Loucy (cell line): ENCODE measurements around the gene LHFPL6.

Source experiments
- H2AFZ ChIP-seq: fragments of 200-600 bp; sonication (generic); 2 replicates; pipeline ENCODE4 v1.6.0; 2016; ENCODE audit warnings: antibody characterized with exemption, mild to moderate bottlenecking, low read length, moderate library complexity
- H3F3A ChIP-seq: fragments of 200-600 bp; 2 replicates; pipeline ENCODE4 v1.6.0; 2016; ENCODE audit warnings: antibody characterized with exemption, low read depth, mild to moderate bottlenecking
- H3K27me3 ChIP-seq: fragments of 200-600 bp; sonication (generic); 2 replicates; pipeline ENCODE4 v1.6.1; 2014; ENCODE audit warnings: low read length, mild to moderate bottlenecking; ENCODE audit not compliant: insufficient read depth, poor library complexity, severe bottlenecking
- H3K36me3 ChIP-seq: fragments of 200-600 bp; sonication (generic); 2 replicates; pipeline ENCODE4 v1.6.1; 2016; ENCODE audit warnings: low read length; ENCODE audit not compliant: insufficient read depth
- H3K4me1 ChIP-seq: fragments of 200-600 bp; sonication (generic); 2 replicates; pipeline ENCODE4 v1.5.1; 2014; ENCODE audit warnings: low read length, mild to moderate bottlenecking; ENCODE audit not compliant: insufficient read depth, poor library complexity, severe bottlenecking
- H3K4me2 ChIP-seq: fragments of 200-600 bp; sonication (generic); 2 replicates; pipeline ENCODE4 v1.6.0; 2014; ENCODE audit warnings: antibody characterized with exemption, low read length, low read depth, mild to moderate bottlenecking; ENCODE audit not compliant: poor library complexity, severe bottlenecking
- H3K4me3 ChIP-seq: fragments of 200-600 bp; sonication (generic); 2 replicates; pipeline ENCODE4 v1.5.1; 2014; ENCODE audit warnings: low read length, mild to moderate bottlenecking, mixed read lengths; ENCODE audit not compliant: poor library complexity, severe bottlenecking
- H3K79me2 ChIP-seq: fragments of 200-600 bp; sonication (generic); 2 replicates; pipeline ENCODE4 v1.6.1; 2014; ENCODE audit warnings: low read length; ENCODE audit not compliant: insufficient read depth
- H3K9ac ChIP-seq: fragments of 200-600 bp; sonication (generic); 2 replicates; pipeline ENCODE4 v1.6.0; 2014; ENCODE audit warnings: mild to moderate bottlenecking, low read depth, low read length, moderate library complexity; ENCODE audit not compliant: poor library complexity, severe bottlenecking
- H3K9me2 ChIP-seq: fragments of 200-600 bp; sonication (generic); replicated peaks from 2 replicates; pipeline ENCODE4 v1.6.1; 2016; ENCODE audit warnings: low read depth, low read length, mixed read lengths
- H3K9me3 ChIP-seq: fragments of 200-600 bp; sonication (generic); 2 replicates; pipeline ENCODE4 v1.6.1; 2014; ENCODE audit warnings: mild to moderate bottlenecking, antibody characterized with exemption, low read length, low read depth; ENCODE audit not compliant: insufficient read depth
- H4K20me1 ChIP-seq: fragments of 200-600 bp; sonication (generic); 2 replicates; pipeline ENCODE4 v1.6.0; 2014; ENCODE audit warnings: antibody characterized with exemption, low read length, mild to moderate bottlenecking; ENCODE audit not compliant: insufficient read depth, poor library complexity, severe bottlenecking
- EZH2phosphoT487 ChIP-seq: fragments of 200-600 bp; IDR thresholded peaks from 2 replicates; pipeline ENCODE4 v1.6.1; 2018; ENCODE audit warnings: antibody characterized with exemption, mild to moderate bottlenecking, moderate library complexity, borderline replicate concordance
- TF ChIP-seq, protein P1 (sequence below): fragments of 200-600 bp; sonication (generic); conservative IDR thresholded peaks from 2 replicates; pipeline ENCODE4 v1.5.1; 2014; ENCODE audit warnings: mild to moderate bottlenecking, antibody characterized with exemption, low read length

Gene LHFPL6

DNA sequence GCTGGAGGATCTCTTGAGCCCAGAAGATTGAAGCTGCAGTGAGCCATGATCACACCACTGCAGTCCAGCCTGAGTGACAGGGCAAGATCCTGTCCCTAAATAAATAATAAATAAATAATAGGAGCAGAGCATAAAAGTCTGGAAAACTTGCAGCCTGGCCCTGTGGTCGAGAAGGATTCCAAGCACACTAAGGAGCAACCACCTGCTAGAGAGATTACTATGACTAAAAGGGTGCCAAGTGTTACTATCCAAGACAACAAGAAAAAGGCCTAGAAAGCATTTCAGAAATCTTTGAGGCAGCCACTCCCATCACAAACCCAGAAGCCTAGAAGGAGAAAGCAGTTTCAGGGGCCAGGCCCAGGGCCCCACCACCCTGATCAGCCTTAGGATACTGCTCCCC is 46.1 kb downstream of the LHFPL6 start:
- no peak for TF ChIP-seq EZH2phosphoT487
- TF ChIP-seq, protein P1, sequence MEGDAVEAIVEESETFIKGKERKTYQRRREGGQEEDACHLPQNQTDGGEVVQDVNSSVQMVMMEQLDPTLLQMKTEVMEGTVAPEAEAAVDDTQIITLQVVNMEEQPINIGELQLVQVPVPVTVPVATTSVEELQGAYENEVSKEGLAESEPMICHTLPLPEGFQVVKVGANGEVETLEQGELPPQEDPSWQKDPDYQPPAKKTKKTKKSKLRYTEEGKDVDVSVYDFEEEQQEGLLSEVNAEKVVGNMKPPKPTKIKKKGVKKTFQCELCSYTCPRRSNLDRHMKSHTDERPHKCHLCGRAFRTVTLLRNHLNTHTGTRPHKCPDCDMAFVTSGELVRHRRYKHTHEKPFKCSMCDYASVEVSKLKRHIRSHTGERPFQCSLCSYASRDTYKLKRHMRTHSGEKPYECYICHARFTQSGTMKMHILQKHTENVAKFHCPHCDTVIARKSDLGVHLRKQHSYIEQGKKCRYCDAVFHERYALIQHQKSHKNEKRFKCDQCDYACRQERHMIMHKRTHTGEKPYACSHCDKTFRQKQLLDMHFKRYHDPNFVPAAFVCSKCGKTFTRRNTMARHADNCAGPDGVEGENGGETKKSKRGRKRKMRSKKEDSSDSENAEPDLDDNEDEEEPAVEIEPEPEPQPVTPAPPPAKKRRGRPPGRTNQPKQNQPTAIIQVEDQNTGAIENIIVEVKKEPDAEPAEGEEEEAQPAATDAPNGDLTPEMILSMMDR = no peak
- no peaks in the 10 kb centered on the region for H3K9me3 ChIP-seq
- no peaks in the 10 kb centered on the region for H3K9me2 ChIP-seq
- H3K9ac ChIP-seq = no peak overlapping the region
- no peaks in the 10 kb centered on the region for H3K27me3 ChIP-seq
- no peaks in the 10 kb centered on the region for H3F3A ChIP-seq
- no peaks in the 10 kb centered on the region for H3K36me3 ChIP-seq
- H3K4me3 ChIP-seq = no peak overlapping the region
- H4K20me1 ChIP-seq = no peaks in the 10 kb centered on the region
- H3K4me2 ChIP-seq = no peak overlapping the region
- H3K79me2 ChIP-seq = no peaks in the 10 kb centered on the region
- H2AFZ ChIP-seq = no peak overlapping the region
- no peaks in the 10 kb centered on the region for H3K4me1 ChIP-seq

DNA sequence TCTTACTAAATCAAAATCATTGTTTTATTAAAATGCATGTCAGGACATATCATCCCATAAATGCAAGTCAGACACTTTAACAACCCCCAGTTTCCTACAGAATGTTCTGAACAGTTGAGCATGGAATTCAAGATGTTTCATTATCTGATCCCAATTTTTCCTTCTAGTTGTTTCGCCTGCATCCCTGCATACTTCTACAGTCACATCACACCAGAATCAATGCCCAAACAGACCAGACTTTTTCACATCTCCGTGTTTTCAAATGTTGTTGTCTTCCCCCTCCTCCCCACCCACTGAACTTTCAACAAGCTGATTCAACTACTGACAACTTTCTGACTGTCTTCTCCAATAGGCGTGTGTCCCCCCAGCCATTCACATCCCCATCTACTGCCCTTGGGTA is 48.6 kb downstream of the LHFPL6 start:
- no peaks in the 10 kb centered on the region for H3K36me3 ChIP-seq
- H3K4me1 ChIP-seq = no peaks in the 10 kb centered on the region
- no peak for TF ChIP-seq EZH2phosphoT487
- TF ChIP-seq, protein P1 = no peak
- H3K79me2 ChIP-seq = no peaks in the 10 kb centered on the region
- no peaks in the 10 kb centered on the region for H3K27me3 ChIP-seq
- H3K9me3 ChIP-seq = no peaks in the 10 kb centered on the region
- H3F3A ChIP-seq = no peaks in the 10 kb centered on the region
- H3K9me2 ChIP-seq = no peaks in the 10 kb centered on the region
- H4K20me1 ChIP-seq = no peaks in the 10 kb centered on the region
- no peak overlapping the region for H3K4me3 ChIP-seq
- no peak overlapping the region for H2AFZ ChIP-seq
- H3K9ac ChIP-seq = no peak overlapping the region
- H3K4me2 ChIP-seq = no peak overlapping the region

DNA sequence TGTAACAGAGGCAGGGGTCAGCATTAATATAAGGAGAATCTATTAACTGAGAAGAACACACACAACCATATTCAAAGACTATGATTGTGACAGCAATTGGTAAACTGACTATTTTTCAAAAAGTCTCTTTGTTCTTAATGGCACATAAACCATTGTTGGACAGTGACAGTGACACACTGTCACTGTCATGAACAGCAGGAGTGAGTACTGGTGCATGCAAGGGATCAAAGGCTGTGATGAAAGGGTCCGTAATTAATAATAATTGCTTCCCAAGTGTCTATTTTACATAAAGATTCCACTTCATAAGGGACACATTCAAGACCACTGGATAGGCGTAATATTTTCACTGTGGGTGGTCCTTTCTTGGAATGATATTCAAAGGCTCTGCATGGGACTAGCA is 50.7 kb downstream of the LHFPL6 start:
- H4K20me1 ChIP-seq = no peaks in the 10 kb centered on the region
- H3K36me3 ChIP-seq = no peaks in the 10 kb centered on the region
- no peak overlapping the region for H3K4me3 ChIP-seq
- H3K9ac ChIP-seq = no peak overlapping the region
- no peaks in the 10 kb centered on the region for H3K79me2 ChIP-seq
- H3K4me2 ChIP-seq = no peak overlapping the region
- no peaks in the 10 kb centered on the region for H3K27me3 ChIP-seq
- no peaks in the 10 kb centered on the region for H3K9me2 ChIP-seq
- H2AFZ ChIP-seq = no peak overlapping the region
- H3F3A ChIP-seq = no peaks in the 10 kb centered on the region
- no peak for TF ChIP-seq EZH2phosphoT487
- TF ChIP-seq, protein P1 = no peak
- no peaks in the 10 kb centered on the region for H3K4me1 ChIP-seq
- no peaks in the 10 kb centered on the region for H3K9me3 ChIP-seq
